ENCODE data around the gene CITED2. TPM values are rescaled to one million over a fixed set of nuclear protein-coding genes. Genes with fewer than 3 reads are reported as not detected.

The CITED2 gene
- total and polyA plus RNA-seq, 8 donors, result 8.0 to 75.1 (median 38.2) TPM

GRCh38 chr6:139370999-139371345 is 3.5 kb downstream of the CITED2 start:
- H3K27me3 ChIP-seq, result no peaks in the 10 kb centered on the region
- peaks cover 4 to 21% (median 18%) of the 10 kb centered on the region in 3 donors for H3K4me1 ChIP-seq
- H3K36me3 ChIP-seq, result no peaks in the 10 kb centered on the region
- H3K9me3 ChIP-seq, result no peaks in the 10 kb centered on the region
- DNase-seq, result no peak
- H3K4me3 ChIP-seq, result peak overlapping the region in 3 of 4 donors; percentile 1 to 91 (median 84)
- intact Hi-C loops (cut with DNase I), result loop anchor here in 2 of 3 donors (5.0 to 10.0 kb wide), 5 partner anchors 214 to 1544 kb away; no protein-coding TSS in a partner anchor
- ATAC-seq, result no peak
- peak overlapping the region in 2 of 4 donors; percentile 97 to 99 for H3K27ac ChIP-seq
- FAIRE-seq, result no peak
- no peak for TF ChIP-seq CTCF (IDR thresholded peaks at IDR 0.05)
- WGBS, 2 donors, result 36% methylated on average over 3 of the region's 3 CpGs

GRCh38 chr6:139370283-139370998 is 4.0 kb downstream of the CITED2 start:
- Histone ChIP-seq H3K27me3 (no peaks in the 10 kb centered on the region), H3K36me3 (no peaks in the 10 kb centered on the region), H3K27ac (peak overlapping the region in 3 of 4 donors; percentile 28 to 99 (median 97)), H3K4me1 (peaks cover 4 to 21% (median 18%) of the 10 kb centered on the region in 3 donors), H3K4me3 (peak overlapping the region in 3 of 4 donors; percentile 1 to 91 (median 17)), H3K9me3 (no peaks in the 10 kb centered on the region)
- DNase-seq, result no peak
- TF ChIP-seq CTCF (IDR thresholded peaks at IDR 0.05), result no peak
- FAIRE-seq, result no peak
- WGBS, 2 donors, result 2 to 5% methylated on average over 5 of the region's 5 CpGs
- intact Hi-C loops (cut with DNase I), result loop anchor here in 2 of 3 donors (5.0 to 10.0 kb wide), 5 partner anchors 214 to 1544 kb away; no protein-coding TSS in a partner anchor
- ATAC-seq, result no peak

- Histone ChIP-seq H3K4me1 (peaks cover 4 to 21% (median 18%) of the 10 kb centered on the region in 3 donors), H3K4me3 (peak overlapping the region in 2 of 4 donors; percentile 17 to 91), H3K27me3 (no peaks in the 10 kb centered on the region), H3K27ac (peak overlapping the region in 3 of 4 donors; percentile 28 to 99 (median 97)), H3K36me3 (no peaks in the 10 kb centered on the region), H3K9me3 (no peaks in the 10 kb centered on the region)
- intact Hi-C loops (cut with DNase I), result loop anchor here in 2 of 3 donors (5.0 to 10.0 kb wide), 7 partner anchors 155 to 1545 kb away; no protein-coding TSS in a partner anchor
- DNase-seq, result peak in 1 of 6 donors; percentile 20
- WGBS, 2 donors, result 3 to 4% methylated on average over 9 of the region's 9 CpGs
- peak; percentile 25 to 64 (median 54) for TF ChIP-seq CTCF (IDR thresholded peaks at IDR 0.05)
- peak in 3 of 4 donors; percentile 19 to 33 (median 25) for ATAC-seq
- FAIRE-seq, result peak; percentile 82
Measured at GRCh38 chr6:139369568-139370282, 4.7 kb downstream of the CITED2 start.

GRCh38 chr6:139369068-139369467 is 5.4 kb downstream of the CITED2 start:
- no peak for DNase-seq
- no peaks in the 10 kb centered on the region for H3K27me3 ChIP-seq
- H3K36me3 ChIP-seq, result no peaks in the 10 kb centered on the region
- no peak overlapping the region for H3K4me3 ChIP-seq
- intact Hi-C loops (cut with DNase I), result loop anchor here in 1 of 3 donors (10.0 kb wide), 2 partner anchors 154 to 554 kb away; no protein-coding TSS in a partner anchor
- FAIRE-seq, result no peak
- WGBS, 2 donors, result 24 to 29% methylated on average over 2 of the region's 2 CpGs
- H3K4me1 ChIP-seq, result peaks cover 4 to 21% (median 18%) of the 10 kb centered on the region in 3 donors
- no peak for TF ChIP-seq CTCF (IDR thresholded peaks at IDR 0.05)
- H3K9me3 ChIP-seq, result no peaks in the 10 kb centered on the region
- no peak for ATAC-seq
- H3K27ac ChIP-seq, result no peak overlapping the region
